Retinal pigment epithelial cell (primary cell): ENCODE results near the gene LTC4S.

Experiments
- DNase-seq: peaks from one replicate; pipeline ENCODE4 v3.0.0-alpha.2; 2010; ENCODE audit warnings: low read depth
- H3K4me3 ChIP-seq: 2 replicates; pipeline ENCODE4 v1.5.1; 2011; ENCODE audit warnings: mild to moderate bottlenecking, low read length, control low read depth, moderate library complexity
- TF ChIP-seq, protein P1 (sequence below): conservative IDR thresholded peaks from 2 replicates; pipeline ENCODE4 v1.5.1; 2011; ENCODE audit warnings: low read depth, low read length, control low read depth, inconsistent platforms

Gene LTC4S

DNA sequence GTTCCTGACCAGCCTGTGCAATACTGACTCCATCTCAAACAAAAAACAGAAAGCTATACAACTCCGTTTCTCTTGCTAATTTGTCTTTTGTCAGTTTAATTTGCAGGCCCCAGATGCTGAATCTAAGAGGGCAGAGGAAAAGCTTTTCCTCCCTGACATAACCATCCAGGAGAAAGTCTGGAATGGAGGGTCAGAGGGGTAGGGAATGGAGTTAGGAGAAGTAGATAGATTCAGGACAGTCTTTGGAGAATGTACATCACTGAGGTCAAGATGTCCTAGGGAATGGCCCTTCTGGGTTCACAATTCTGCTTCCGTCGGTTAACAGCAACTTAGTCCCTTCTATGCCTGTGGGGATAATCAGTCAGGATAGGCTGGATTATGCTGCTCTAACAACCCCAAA is 20.3 kb downstream of the LTC4S start:
- TF ChIP-seq, protein P1, sequence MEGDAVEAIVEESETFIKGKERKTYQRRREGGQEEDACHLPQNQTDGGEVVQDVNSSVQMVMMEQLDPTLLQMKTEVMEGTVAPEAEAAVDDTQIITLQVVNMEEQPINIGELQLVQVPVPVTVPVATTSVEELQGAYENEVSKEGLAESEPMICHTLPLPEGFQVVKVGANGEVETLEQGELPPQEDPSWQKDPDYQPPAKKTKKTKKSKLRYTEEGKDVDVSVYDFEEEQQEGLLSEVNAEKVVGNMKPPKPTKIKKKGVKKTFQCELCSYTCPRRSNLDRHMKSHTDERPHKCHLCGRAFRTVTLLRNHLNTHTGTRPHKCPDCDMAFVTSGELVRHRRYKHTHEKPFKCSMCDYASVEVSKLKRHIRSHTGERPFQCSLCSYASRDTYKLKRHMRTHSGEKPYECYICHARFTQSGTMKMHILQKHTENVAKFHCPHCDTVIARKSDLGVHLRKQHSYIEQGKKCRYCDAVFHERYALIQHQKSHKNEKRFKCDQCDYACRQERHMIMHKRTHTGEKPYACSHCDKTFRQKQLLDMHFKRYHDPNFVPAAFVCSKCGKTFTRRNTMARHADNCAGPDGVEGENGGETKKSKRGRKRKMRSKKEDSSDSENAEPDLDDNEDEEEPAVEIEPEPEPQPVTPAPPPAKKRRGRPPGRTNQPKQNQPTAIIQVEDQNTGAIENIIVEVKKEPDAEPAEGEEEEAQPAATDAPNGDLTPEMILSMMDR: no peak
- no peak for DNase-seq
- H3K4me3 ChIP-seq: no peak overlapping the region

DNA sequence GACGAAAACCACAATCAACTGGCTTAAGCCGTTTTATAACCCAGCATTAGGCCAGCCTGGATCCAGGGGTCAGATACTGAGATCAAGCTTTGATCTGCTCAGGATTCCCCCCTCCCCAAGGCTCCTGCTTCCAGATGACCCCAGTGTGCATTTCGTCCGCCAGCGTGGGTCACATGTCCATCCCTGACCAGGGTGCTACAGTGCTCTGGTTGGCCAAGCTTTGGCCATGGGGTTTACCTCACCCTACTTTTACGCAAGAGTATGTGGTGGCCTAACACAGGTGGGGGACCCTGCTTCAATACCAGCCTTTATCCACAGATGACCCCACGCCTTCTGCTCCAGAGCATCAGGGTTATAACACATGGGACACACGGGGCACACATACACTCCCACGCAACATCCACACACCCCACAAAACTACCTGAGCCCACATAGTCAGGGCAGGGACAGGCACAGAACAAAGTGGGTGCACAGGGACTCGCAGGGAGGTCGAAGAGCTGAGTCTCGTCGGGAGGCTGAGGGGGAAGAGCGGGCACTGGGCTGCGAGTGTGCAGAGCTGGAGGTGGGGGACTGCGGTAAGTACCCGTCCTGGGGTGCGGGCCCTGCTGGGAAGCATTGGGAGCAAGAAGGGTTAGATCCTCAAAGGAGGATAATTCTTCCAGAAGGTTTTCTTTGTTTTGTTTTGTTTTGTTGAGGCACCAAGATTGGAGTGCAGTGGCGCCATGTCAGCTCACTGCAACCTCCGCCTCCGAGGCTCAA is 21.9 kb downstream of the LTC4S start:
- no peak overlapping the region for H3K4me3 ChIP-seq
- TF ChIP-seq, protein P1: no peak
- DNase-seq: no peak

DNA sequence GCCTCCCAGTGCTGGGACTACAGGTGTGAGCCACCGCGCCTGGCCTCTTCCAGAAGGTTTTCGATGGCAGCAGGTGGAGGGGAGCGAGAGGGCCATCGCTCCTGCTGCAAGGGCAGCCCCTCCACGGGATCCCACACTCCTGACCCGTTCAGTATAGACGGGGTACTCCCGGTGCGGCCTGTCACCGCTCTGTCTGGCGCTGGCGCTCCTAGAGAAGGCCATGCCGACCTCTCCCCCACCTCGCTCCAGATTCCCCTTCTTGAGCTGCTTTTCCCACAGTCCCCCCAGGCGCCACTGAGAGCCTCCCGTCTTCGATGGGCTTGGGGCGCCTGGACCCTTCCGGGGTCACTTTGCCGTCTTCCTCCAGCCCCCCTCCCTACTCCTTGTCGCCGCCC is 22.6 kb downstream of the LTC4S start:
- DNase-seq: no peak
- H3K4me3 ChIP-seq: peak overlapping the region; percentile 41
- TF ChIP-seq, protein P1: no peak

DNA sequence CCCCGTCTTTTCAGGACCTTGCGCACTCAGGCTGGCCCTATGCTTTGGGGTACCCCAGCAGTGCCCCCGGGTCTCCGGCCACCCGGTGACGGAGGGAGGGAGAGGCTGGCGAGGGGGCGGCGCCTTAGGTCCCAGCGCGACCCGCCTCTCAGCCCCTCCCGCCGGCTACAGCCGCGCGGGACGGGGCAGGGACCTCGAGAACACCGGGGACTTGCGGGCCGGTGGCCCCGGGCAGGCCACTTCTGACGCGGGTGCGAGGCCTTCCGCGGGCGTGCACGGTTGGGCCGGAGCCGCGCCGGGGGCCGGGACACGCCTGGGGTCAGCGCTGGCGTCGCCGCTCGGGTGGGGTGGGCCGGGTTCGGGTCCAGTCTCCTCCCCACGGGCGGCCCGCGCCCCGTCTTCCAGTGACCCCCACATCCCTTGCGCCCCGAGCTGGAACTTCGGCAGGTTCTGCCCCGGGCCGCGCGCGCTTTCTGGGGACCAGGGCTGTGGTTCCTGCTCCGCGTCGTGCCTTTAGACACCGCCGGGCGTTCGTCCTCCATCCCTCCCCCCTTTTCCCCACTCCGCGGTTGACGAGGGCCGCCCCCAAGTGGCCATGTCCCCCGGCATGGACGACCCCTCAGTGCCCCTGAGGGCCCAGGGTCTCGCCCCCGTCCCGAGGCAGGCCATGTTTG is 23.1 kb downstream of the LTC4S start:
- H3K4me3 ChIP-seq: peak overlapping the region; percentile 41
- TF ChIP-seq, protein P1: no peak
- DNase-seq: no peak

DNA sequence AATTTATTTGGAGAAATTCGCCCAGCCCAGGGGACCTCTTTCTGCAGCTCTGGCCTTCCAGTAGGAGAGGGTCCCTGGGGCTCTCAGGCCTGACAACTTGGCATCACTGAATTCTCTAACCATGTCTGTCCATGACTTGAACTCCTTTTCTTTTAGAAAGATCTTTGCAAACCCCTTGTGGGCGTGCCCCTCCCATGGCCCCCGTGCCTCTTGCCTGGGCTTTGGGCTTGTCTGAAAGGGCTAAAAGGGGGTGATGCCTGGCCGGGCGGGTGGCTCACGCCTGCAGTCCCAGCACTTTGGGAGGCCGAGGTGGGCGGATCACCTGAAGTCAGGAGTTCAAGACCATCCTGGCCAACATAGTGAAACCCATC is 23.7 kb downstream of the LTC4S start:
- no peak for DNase-seq
- H3K4me3 ChIP-seq: peak overlapping the region; percentile 41
- TF ChIP-seq, protein P1: no peak

DNA sequence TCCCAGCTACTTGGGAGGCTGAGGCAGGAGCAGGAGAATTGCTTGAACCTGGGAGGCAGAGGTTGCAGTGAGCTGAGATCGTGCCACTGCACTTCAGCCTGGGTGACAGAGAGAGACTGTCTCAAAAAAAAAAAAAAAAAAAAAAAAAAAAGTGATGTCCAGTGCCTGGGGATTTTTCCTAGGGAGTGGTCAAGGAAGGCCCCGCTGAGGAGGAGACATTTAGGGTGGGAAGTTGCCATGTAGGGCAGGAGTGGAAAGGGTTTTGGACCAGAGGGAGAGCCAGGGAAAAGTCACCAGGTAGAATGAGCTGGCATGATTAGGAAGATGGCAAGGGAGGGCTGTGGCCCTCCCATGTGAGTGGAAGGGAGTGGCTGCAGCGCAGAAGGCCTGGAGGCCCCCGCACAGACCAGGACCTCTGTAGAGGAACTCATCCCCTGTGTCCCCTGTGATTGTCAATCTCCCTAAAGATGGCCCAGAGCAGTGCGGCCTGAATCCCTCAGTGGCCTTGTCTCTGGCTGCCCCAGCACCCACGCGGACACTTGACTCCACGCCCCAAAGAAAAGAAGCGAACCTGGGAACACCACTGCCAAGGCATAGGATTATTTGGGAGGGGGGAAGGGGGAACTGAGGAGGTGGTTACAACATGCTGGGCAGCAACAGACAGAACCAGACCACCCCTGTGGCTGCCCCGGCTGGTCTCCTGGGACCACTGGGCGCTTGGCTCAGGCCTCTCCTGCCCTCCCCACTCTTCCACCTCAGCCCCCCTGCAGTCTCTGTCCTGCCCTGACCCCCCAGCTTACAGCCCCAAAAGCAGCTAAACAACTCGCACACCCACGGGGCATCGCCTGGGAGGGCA is 24.3 kb downstream of the LTC4S start:
- no peak for DNase-seq
- TF ChIP-seq, protein P1: no peak
- peak overlapping the region; percentile 27 for H3K4me3 ChIP-seq
